Ovary (tissue), 9 donors: Measurements from ENCODE around the gene NRXN3. TPM values are rescaled to one million over a fixed set of nuclear protein-coding genes. Genes with fewer than 3 reads are reported as not detected.

ENCODE experiments used
- DNase-seq, 5 donors: peaks; one replicate each; pipeline ENCODE4 v3.0.0-alpha.2; 2019 to 2020
- H3K27ac ChIP-seq, 2 donors: fragments of 200-600 bp; one replicate each; pipeline versions ENCODE4 v1.5.1 to v1.8.0; 2019 to 2022
- H3K27me3 ChIP-seq: fragments of 200-600 bp; one replicate; pipeline ENCODE4 v1.8.0; 2022
- H3K36me3 ChIP-seq: fragments of 200-600 bp; sonication (generic); one replicate; pipeline ENCODE4 v1.5.1; 2019
- H3K4me1 ChIP-seq: one replicate; pipeline ENCODE4 v1.8.1; 2013; ENCODE audit warnings: mild to moderate bottlenecking, moderate library complexity; ENCODE audit not compliant: insufficient read depth
- H3K4me3 ChIP-seq: fragments of 200-600 bp; sonication (generic); one replicate; pipeline ENCODE4 v1.5.1; 2017
- H3K9me3 ChIP-seq, 2 donors: fragments of 200-600 bp in 1 of 2; sonication (generic) in 1 of 2; one replicate each; pipeline versions ENCODE4 v1.5.1 to v1.8.1; 2013 to 2019; ENCODE audit warnings: mild to moderate bottlenecking in 1 of 2, moderate library complexity in 1 of 2
- EP300 ChIP-seq: sonication (generic); formaldehyde crosslinking; IDR thresholded peaks from one replicate; pipeline ENCODE4 v1.6.1; 2017; ENCODE audit warnings: antibody characterized with exemption
- POLR2A ChIP-seq: fragments of 450-650 bp; IDR thresholded peaks from one replicate; pipeline ENCODE4 v1.6.1; 2017; ENCODE audit warnings: antibody characterized with exemption, mild to moderate bottlenecking, moderate library complexity
- whole genome bisulfite sequencing, 3 donors: extraction: QIAGEN DNeasy Blood & Tissue Kit in 1 of 3; methylation state at CpG; one replicate each; pipeline versions ENCODE4 v1.1.5 to v1.1.7; 2013 to 2017; 5-methylcytosine and 5-hydroxymethylcytosine counted together
- intact Hi-C, 4 donors: fragments of 100-400 bp; cut with DNase I; formaldehyde crosslinking; loops; one replicate each; pipeline versions ENCODE4 v1.11.0 to v1.15.1; 2022 to 2023
- polyA plus RNA-seq, 2 donors: library from polyadenylated mRNA; stranded (reverse); fragments of 200-250 nt in 1 of 2; fragments of 350-450 nt in 1 of 2; fragmentation: Illumina TruSeq in 1 of 2; extraction: RNeasy Lipid Tissue Mini Kit (QIAGEN cat#74804) in 1 of 2; gene quantifications; one replicate each; pipeline ENCODE4 v1.2.3, GENCODE V29; 2013 to 2014
- total RNA-seq, 7 donors: library from RNA; depleted of rRNA in 2 of 7; stranded (reverse); fragments of >200 nt in 2 of 7; fragmentation: NEBNext Ultra II Directional in 3 of 7; extraction: Animal tissue kit (Norgen Biotek cat#: 25700) in 3 of 7; gene quantifications; one replicate each; pipeline versions ENCODE4 v1.1.0 to v1.2.4, GENCODE V29; 2016 to 2023
- TF ChIP-seq, protein P1 (sequence below), 3 donors: fragments of 450-650 bp in 2 of 3; fragments of 200-600 bp in 1 of 3; IDR thresholded peaks; one replicate each; pipeline versions ENCODE4 v1.5.1 to v1.8.0; 2016 to 2022; ENCODE audit warnings: antibody characterized with exemption in 3 of 3, mild to moderate bottlenecking in 1 of 3
- donor health status: DM: no; HTN: no; CAD: no; lungs with moderate emphysema.
- donor health status: DM: no; HTN: no; CAD: no.
- donor health status: Bipolar disorder and iron deficiency.
- donor health status: DM: yes; HTN: yes; CAD: no.
- donor health status: DM: no; HTN: no; CAD: no.
- donor health status: DM: yes; HTN: yes; CAD: no.

Gene NRXN3
- total and polyA plus RNA-seq, 9 donors: 0.28 to 6.2 (median 0.82) TPM

DNA sequence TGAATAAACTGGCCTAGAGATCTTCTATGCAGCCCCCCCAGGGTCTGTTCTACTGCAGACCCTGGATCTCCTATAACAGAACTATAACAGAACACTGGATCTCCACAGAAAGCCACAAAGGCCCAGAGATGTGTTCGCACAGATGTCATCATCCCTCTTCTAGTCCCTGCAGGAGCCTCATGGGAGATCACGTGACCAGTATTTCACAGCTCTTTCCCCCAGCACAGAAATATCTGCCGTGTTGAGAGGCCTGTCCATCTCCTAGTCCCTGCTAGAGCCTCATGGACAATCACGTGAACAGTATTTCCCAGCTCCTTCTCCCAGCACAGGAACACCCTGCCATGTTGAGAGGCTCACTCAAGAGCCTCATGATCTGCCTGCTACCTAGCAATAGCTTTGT lies 331.7 kb downstream of the NRXN3 start:
- TF ChIP-seq POLR2A (no peak), EP300 (no peak)
- TF ChIP-seq, protein P1, sequence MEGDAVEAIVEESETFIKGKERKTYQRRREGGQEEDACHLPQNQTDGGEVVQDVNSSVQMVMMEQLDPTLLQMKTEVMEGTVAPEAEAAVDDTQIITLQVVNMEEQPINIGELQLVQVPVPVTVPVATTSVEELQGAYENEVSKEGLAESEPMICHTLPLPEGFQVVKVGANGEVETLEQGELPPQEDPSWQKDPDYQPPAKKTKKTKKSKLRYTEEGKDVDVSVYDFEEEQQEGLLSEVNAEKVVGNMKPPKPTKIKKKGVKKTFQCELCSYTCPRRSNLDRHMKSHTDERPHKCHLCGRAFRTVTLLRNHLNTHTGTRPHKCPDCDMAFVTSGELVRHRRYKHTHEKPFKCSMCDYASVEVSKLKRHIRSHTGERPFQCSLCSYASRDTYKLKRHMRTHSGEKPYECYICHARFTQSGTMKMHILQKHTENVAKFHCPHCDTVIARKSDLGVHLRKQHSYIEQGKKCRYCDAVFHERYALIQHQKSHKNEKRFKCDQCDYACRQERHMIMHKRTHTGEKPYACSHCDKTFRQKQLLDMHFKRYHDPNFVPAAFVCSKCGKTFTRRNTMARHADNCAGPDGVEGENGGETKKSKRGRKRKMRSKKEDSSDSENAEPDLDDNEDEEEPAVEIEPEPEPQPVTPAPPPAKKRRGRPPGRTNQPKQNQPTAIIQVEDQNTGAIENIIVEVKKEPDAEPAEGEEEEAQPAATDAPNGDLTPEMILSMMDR (IDR thresholded peaks at IDR 0.05): no peak
- Histone ChIP-seq H3K27ac (no peak overlapping the region), H3K36me3 (no peaks in the 10 kb centered on the region), H3K4me3 (no peak overlapping the region), H3K9me3 (no peaks in the 10 kb centered on the region), H3K27me3 (no peaks in the 10 kb centered on the region), H3K4me1 (no peaks in the 10 kb centered on the region)
- no peak for DNase-seq
- 70 to 82% (median 72%) methylated on average over 4 of the region's 4 CpGs for WGBS, 3 donors
- intact Hi-C loops: no loop called here

DNA sequence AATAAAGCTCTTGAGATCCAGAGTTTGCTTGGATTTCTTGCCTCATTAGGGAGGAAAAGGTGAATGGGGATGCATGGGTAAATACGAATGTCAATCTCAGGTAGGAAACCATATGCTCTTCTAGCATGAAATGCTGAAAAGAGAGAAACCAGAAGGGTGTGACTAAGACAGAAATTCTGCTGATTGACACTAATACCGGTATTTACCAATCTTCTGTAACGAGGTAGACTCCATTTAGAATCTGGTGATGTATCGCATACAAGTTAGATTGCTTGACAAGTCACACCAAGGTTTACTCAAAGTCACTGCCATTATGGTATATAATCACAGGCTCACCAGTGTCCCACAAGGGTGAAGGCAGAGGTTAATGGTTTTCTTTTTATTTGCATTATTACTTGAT lies 337.9 kb downstream of the NRXN3 start:
- Histone ChIP-seq H3K27me3 (no peaks in the 10 kb centered on the region), H3K4me1 (no peaks in the 10 kb centered on the region), H3K4me3 (no peak overlapping the region), H3K9me3 (no peaks in the 10 kb centered on the region), H3K27ac (no peak overlapping the region), H3K36me3 (no peaks in the 10 kb centered on the region)
- TF ChIP-seq EP300: no peak
- TF ChIP-seq, protein P1 (IDR thresholded peaks at IDR 0.05): no peak
- no peak for TF ChIP-seq POLR2A
- intact Hi-C loops: no loop called here
- WGBS, 3 donors: 84 to 90% (median 85%) methylated on average over 4 of the region's 4 CpGs
- no peak for DNase-seq

DNA sequence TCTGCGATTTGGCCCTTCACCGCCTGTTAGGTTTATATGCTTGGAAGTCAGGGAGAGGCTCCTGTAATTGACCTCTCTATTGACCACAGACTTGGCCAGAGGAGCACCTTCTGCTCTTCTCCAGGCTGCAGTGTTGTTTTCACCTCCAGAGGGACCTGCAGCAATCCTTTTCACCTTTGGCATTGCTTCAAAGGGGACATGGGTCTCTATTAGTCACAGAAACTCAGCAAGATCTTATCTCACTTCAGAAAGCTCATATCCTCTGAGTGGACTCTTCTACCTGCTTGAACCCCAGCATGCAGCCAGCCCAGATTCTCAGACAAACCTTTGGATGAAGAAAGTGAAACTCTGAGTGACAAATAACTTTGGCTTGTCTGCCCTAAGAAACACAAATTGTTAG lies 339.3 kb downstream of the NRXN3 start:
- WGBS, 3 donors: 45 to 74% (median 66%) methylated on average over 2 of the region's 2 CpGs
- TF ChIP-seq EP300 (no peak), POLR2A (no peak)
- TF ChIP-seq, protein P1 (IDR thresholded peaks at IDR 0.05): no peak

DNA sequence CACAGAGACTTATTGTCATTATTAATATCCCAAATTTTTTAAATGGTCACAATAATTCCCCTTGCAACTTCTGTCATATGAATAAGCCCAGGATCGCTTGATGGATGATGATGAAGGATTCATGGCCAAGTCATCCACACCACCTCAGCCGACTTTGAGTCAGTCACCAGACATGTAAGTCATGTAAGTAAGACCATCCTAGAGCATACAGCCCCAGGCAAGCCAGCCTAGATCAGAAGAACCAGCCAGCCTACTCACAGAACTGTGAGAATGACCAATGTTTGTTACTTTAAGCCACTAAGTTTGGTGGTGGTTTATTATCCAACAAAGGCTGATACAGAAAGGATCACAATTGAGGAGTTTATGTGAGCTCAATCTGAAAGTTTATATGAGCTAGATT lies 341.8 kb downstream of the NRXN3 start:
- TF ChIP-seq, protein P1 (IDR thresholded peaks at IDR 0.05): no peak
- TF ChIP-seq POLR2A (no peak), EP300 (no peak)
- Histone ChIP-seq H3K9me3 (no peaks in the 10 kb centered on the region), H3K4me1 (no peaks in the 10 kb centered on the region), H3K27ac (no peak overlapping the region), H3K27me3 (no peaks in the 10 kb centered on the region), H3K4me3 (no peak overlapping the region), H3K36me3 (no peaks in the 10 kb centered on the region)
- intact Hi-C loops: no loop called here
- 74 to 88% (median 83%) methylated on average over 2 of the region's 2 CpGs for WGBS, 3 donors
- DNase-seq: no peak

More for the DNA sequence above, 339.3 kb downstream of the NRXN3 start:
- intact Hi-C loops: no loop called here
- Histone ChIP-seq H3K27ac (no peak overlapping the region), H3K4me1 (no peaks in the 10 kb centered on the region), H3K9me3 (no peaks in the 10 kb centered on the region), H3K27me3 (no peaks in the 10 kb centered on the region), H3K36me3 (no peaks in the 10 kb centered on the region), H3K4me3 (no peak overlapping the region)
- no peak for DNase-seq

DNA sequence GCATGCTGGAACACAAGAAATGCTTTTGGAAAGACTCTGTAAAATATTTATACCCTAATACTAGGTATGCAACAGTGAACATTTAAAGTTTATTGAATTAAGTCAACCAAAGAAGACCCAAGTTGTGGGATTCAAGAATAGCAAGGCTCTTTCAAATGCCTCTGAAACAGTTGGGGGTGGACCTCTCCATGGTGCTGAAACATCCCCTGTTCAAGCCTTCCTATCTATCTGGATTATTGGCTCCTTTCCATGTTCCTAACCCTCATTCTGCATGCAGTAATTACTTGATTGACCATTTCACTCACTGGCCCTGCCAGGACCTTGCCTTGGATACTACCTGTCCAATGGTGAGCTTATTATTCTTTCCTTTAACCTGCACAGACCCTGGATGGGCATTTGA lies 349.7 kb downstream of the NRXN3 start:
- H3K4me1 ChIP-seq: no peaks in the 10 kb centered on the region
- no peaks in the 10 kb centered on the region for H3K9me3 ChIP-seq
- intact Hi-C loops: no loop called here
- no peaks in the 10 kb centered on the region for H3K27me3 ChIP-seq
- DNase-seq: no peak
- H3K36me3 ChIP-seq: no peaks in the 10 kb centered on the region
- no peak overlapping the region for H3K27ac ChIP-seq
- TF ChIP-seq, protein P1 (IDR thresholded peaks at IDR 0.05): no peak
- TF ChIP-seq POLR2A (no peak), EP300 (no peak)
- no peak overlapping the region for H3K4me3 ChIP-seq
